ENCODE data around the gene BAD.
A peak's percentile ranks its signal among the peaks of the same experiment; 100 is the strongest.

The BAD gene

DNA sequence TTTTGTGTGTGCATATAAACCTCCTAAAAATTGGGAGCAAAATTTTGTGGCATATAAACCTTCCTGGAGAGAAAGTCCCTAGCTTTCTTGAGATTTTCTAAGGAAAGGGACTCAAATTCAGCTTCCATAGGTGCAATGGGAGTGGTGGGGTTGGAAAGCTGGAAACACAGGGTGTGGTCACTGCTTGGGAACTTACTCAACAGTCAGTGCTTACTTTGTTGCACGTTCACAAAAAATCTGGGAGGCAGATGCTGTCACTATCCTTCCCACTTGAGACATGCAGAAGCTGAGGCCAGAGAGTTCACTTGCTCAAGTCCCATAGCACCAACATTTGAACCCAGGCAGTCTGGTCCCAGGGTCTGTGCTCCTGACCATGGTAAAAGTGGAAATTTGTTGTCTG, 11.8 kb upstream of the BAD start:
- DNase-seq (ENCODE audit: low read depth), result no peak

DNA sequence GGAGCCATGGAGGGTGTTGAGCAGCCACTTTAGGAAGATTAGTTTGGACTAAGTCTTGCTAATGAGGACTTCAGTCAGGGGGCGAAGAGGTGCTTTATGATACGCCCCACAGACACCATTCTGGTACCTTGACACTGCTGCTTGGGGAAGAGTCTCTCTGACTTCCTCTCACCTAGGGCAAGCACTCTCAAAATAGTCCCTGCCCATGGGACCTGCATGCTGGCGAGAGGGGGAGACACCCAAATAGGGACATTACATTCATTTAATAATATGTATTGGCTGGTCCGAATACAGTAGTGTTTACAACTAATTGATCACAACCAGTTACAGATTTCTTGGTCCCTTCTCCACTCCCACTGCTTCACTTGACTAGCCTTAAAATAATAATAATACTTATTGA, 11.3 kb upstream of the BAD start:
- DNase-seq (ENCODE audit: low read depth), result no peak

DNA sequence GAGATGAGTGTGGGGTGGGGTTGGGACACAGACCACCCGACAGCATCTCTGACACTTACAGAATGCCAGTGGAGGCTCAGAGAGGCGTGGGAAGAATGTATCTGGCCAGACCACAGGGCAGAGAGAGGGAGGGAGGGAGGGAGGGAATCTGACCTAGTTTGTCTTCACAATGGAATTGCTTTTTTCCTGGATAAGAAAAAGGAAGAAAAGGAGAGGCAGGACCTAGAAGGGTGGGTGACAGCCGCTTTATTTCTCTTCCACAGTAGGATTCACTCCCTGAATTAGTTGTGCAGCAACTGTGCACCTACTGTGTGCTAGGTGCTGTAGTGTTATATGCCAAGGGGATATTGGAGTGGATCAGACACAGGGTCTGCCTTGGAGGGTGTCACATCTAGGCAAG, 10.3 kb upstream of the BAD start:
- DNase-seq (ENCODE audit: low read depth), result no peak

DNA sequence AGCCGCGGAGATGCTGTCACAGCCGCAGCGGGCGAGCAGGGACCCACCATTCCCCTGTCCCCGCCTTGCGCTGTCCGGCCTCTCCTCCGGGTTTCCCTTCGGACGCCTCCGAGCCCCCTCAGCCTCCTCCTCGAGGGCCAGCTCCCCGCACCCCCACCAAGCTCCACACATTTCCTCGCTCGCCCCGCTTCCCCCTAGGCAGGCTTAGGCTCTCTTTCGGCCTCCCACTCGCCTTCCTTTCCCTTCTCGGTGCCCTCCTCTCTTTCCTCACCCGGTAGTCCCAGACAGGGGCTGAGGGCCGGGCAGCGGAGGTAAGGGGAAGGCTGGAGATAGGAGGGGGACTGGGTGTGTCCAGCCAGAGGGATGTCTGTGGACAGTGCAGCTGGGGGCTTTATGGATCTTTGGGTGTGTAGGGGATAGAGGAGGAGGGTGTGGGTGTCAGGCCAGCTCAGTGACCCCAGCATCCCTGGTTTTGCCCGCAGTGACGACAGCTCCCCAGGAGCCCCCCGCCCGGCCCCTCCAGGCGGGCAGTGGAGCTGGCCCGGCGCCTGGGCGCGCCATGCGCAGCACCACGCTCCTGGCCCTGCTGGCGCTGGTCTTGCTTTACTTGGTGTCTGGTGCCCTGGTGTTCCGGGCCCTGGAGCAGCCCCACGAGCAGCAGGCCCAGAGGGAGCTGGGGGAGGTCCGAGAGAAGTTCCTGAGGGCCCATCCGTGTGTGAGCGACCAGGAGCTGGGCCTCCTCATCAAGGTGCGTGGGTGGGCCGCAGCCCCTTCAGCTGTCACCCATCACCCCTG, 8.2 kb upstream of the BAD start:
- DNase-seq (ENCODE audit: low read depth), result no peak

DNA sequence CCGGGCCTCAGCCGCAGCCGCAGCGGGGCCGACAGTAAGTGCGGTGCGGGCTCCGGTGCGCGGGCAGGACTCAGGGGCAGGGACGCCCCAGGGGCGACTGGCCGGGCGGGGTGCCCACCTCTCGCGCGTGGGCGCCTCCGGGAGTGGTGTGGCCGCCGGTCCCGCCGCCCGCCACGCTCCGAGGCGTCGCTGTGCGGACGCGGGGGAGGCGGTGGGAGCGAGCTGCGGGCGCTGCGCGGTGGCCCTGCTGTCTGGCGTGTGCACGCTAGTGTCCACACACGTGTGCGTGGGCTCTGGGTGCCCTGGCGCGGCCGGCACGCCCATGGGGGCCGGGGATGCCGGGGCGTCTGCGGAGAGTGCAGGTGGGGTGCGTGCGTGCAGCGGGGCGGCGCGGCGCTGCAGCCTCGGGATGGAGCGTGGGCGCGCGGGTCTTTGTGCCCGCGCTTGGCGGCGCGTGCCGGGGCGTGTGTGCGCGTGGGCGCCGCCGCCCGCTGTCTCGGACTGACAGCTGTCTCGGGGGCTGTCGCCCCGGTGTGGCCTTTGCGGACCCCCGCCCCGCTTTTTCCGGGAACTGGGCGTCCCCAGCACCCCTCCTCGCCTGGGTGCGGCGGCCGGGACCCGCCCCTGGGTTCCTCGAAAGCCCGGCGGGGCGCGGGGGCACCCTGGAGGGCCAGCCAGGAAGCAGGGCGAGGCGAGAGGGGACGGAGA, 7.4 kb upstream of the BAD start:
- no peak for DNase-seq (ENCODE audit: low read depth)

DNA sequence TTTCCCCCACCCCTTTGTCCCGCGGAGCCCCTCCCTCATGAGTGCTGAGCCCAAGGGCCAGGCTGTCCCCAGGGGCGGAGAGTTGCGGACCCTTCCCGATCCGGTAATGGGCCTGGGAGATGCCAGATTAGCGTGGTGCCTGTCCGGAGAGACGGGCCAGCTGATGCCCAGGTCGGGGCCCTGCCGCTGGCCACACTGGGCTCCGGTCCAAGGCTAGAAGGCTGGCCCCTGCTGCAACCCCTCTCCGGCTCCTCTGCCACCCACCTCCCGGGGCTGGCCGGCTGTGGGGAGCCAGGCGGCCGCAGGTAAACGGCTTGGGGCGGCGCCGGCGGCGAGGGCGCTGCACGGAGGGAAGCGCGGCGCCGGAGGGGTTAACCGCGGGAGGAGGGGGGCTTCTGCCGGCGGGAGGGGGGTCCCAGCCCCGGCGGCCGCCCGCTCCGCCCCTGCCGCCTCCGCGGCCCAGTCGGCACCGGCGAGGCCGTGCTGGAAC, 6.8 kb upstream of the BAD start, which contains the start of gene KCNK4:
TSS of gene KCNK4 (plus strand) at position 41 of the 490 bp plus-strand sequence. CDS start 1,717 bp downstream, outside the sequence.
- DNase-seq (ENCODE audit: low read depth), result no peak

DNA sequence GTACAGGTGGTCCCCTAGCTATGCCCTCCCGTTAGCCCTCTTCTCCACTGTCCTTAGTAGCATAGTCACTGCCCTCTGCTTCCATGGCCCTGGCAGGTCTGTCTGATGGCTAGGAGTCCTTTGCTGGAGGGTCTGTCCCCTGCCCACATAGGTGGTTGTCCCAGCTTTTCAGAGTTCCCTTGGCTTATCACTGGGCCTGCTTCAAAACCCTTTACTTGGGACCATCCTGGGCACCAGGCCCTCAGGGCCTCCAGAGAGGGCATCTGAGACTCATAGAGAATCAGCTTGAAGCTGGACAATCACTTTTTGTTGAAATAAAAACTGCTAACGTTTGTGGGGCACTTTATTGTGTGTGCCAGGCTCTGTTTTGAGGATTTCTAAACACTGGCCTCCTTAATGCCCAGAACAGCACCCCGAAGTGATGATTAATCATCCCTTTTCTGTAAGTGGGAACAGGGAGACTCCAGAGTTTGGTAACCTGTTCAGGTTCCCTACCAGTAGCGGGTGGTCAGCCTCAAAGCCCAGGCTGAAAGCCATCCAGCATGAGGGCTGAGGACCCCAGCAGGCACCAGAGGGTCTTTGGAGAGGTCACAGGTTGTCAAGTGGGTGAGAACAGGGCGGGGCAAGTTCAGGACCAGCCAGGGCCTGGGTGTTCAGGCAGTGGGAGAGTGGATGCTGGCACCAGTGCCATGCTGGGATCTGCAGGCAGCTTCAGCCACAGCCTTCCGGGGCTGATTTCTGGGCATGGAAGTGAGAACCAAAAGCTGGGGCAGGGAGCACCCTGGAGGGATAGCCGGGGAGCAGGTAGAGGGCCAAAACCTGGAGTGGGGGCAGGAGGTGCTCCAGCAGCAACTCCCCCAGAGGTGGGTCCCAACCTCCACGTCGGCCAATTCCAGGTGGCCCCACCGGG, 6.1 kb upstream of the BAD start:
- DNase-seq (ENCODE audit: low read depth), result no peak

DNA sequence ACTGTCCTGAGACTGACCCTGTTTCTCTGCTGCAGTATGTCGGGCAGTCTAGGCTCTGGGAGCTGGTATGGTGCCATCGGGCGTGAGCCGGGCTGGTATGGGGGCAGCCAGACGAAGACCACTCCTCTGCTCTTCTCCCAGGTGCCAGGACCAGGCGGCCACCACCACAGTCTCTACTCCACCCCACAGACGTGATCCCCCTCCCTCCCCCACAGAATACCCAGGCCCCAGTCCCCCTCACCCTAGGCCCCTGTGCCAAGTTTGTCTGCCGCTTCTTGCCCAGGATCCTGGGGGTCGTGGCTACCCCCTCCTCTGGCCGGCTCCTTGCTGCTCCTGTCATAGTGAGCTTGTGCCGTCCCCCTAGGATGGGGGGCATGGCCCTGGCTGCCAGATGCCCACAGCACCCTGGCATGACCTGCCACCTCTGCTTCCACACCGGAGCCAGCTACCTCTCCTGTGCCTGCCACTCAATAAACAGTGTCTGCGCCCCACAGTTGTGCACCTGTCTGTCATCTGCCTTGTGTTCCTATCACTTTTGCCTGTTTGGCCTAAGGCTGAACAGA, 4.6 kb upstream of the BAD start:
- DNase-seq (ENCODE audit: low read depth), result no peak

DNA sequence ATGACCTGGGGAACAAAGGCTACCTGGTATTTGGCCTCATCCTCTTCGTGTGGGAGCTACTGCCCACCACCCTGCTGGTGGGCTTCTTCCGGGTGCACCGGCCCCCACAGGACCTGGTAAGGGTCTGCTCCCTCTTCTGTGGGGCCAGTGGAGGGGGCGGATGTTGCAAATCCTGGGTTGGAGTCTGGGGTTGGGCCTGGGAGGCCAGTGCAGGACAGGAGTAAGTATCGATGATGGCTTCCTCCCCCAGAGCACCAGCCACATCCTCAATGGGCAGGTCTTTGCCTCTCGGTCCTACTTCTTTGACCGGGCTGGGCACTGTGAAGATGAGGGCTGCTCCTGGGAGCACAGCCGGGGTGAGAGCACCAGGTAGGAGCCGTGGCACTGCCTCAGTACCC, 3.9 kb upstream of the BAD start:
- DNase-seq (ENCODE audit: low read depth), result no peak

DNA sequence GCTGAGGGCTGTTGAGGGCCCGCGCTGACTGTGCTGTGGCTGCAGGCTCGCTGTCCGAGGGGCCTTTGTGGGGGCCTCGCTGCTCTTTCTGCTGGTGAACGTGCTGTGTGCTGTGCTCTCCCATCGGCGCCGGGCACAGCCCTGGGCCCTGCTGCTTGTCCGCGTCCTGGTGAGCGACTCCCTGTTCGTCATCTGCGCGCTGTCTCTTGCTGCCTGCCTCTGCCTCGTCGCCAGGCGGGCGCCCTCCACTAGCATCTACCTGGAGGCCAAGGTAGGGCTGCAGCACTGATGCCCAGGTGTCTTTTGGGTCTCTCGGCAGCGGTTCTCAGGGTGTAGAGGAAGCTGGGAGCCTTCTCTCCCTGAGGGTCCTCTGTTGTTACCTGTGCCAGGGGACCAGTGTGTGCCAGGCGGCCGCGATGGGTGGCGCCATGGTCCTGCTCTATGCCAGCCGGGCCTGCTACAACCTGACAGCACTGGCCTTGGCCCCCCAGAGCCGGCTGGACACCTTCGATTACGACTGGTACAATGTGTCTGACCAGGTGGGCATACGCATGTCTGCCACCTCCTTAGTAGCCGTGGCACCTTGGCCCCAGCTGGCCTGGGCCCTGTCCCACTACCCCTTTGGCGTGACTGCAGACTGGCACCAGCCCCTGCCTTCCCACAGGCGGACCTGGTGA, 3.3 kb upstream of the BAD start:
- DNase-seq (ENCODE audit: low read depth), result no peak

DNA sequence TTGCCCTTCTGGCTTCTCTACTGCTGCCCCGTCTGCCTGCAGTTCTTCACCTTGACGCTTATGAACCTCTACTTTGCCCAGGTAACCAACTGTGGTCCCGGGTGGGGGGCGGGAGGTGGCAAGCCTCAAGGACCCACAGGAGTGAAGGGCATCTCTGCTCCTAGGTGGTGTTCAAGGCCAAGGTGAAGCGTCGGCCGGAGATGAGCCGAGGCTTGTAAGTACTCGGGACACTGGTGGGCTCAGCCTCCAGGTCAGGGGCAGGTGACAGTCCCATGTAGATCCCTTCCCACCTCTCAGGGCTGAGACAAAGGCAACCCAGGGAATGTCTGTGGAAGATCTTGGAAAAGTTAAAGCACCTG, 2.3 kb upstream of the BAD start:
- no peak for DNase-seq (ENCODE audit: low read depth)

DNA sequence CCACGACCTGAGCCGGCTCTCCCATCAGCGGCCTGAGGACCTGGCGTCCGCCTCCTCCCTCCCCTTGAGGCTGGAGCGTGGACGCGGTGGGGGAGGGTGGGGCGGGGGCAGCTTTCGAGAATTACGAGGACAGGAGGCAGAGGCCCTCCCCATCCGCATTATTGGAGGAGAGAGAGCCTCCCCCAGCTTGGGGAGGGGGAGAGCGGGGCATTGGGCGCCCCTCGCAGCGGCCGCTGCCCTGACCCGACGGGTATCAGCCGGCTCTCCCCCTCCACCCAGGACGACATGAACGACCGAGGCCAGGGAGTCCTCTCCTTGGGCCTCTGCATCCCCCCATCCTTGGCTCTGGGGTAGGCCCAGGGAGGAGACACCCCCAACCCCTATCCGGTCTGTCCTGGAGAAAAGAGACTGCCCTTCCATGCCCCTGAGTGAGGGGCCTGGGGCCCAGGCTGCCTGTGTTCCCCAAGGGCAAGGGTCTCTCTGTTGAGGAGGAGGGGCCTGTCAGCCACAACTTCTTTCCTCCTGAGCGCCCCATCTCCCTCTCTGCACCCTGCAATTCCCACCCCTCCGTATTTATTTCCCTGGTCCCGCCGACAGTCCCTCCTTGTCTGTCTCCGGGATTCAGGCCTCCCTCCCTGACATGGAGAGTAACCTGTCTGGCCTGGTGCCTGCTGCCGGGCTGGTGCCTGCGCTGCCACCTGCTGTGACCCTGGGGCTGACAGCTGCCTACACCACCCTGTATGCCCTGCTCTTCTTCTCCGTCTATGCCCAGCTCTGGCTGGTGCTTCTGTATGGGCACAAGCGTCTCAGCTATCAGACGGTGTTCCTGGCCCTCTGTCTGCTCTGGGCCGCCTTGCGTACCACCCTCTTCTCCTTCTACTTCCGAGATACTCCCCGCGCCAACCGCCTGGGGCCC, 1.7 kb upstream of the BAD start:
- DNase-seq (ENCODE audit: low read depth), result no peak

DNA sequence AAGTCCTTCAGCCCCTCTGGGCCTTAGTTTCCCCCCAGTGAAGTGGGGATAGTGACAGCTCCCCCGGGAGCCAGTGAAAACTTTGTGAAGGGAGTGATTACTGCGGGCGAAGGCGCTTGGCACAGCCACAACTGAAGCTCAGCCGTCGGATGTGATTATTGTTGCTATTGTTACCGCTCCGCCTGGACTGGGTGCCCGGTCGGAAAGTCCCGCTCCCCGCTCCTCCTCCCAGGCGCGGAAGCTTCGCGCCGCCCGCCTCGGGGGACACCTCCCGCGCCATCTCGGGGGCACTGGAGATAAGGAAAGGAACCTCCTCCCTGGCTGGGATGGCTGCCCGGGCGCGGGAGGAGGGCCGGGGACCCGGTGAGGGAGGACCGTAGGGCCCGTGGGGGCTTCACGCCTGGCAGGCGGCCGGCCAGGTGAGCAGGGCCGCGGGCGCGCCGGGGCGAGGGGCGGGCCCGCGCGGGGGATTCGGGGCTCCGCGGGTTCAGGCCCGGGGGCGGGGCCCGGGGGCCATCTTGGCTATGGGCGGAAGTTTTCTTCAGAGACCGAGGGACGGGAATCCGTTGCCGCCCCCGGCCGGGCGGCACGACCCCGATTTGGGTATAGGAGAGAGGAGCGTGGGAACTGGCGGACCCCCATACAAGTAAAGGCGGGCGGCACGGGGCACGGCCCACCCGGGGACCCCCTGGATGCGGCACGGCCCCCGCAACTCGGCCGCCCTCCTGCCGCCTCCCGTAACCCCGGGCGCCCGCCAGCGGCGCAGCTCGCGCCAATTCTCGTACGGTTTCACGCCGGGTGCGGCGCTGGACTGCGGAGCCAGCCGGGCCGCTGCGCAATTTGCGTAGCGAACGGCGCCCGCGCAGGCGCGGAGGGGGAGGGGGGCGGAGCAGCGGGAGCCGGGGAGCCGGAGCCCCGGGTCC, 758 bp upstream of the BAD start, which contains the start of gene GPR137:
TSS of gene GPR137 (plus strand) at position 887 of the 923 bp plus-strand sequence. CDS start 677 bp downstream, outside the sequence.
- peak; percentile 82 for DNase-seq (ENCODE audit: low read depth)

DNA sequence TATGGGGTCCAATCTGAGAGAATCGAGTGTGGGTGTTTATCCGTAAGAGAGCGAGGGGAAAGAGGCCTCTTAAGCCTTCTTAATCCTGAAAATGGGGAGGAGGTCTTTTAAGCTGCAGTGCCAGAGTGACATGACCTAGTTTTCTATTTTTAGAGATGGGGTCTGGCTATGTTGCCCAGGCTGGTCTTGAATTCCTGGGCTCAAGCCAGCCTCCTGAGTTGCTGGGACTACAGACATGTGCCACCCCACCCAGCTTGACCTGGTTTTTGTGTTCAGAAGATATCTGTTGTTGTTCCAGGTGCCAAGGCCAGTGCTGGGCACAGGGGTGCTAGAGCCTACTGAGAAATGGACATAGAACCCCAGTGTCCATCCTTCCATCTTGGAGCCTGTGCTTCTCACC, 1.4 kb downstream of the BAD start:
- no peak for DNase-seq (ENCODE audit: low read depth)

DNA sequence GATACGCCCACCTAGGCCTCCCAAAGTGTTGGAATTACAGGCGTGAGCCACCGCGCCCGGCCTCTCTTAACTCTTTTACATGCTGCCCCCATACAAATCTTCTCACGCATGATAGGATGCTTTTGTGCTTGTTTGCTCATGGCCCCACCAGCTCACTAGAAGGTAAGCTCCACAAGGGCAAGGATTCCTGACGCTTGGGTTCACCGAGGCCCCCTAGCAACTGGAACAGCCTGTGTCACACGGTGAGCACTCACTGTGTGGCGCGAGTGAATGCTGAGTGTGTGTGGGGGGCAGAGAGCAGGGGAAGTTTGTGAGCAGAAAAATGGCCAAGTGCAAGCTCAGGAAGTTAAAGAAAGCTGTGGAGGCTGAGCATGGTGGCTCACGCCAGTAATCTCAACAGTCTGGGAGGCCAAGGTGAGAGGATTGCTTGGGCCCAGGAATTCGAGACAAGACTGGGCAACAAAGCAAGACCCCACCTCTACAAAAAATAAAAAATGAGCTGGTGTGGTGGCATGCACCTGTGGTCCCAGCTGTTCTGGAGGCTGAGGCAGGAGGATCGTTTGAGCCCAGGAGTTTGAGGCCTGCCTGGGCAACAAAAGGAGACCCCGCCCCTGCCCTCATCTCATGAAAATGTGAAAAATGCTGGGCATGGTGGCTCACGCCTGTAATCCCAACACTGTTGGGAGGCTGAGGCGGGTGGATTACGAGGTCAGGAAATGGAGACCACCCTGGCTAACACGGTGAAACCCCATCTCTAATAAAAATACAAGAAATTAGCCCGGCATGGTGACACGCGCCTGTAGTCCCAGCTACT, 2.3 kb downstream of the BAD start:
- no peak for DNase-seq (ENCODE audit: low read depth)

DNA sequence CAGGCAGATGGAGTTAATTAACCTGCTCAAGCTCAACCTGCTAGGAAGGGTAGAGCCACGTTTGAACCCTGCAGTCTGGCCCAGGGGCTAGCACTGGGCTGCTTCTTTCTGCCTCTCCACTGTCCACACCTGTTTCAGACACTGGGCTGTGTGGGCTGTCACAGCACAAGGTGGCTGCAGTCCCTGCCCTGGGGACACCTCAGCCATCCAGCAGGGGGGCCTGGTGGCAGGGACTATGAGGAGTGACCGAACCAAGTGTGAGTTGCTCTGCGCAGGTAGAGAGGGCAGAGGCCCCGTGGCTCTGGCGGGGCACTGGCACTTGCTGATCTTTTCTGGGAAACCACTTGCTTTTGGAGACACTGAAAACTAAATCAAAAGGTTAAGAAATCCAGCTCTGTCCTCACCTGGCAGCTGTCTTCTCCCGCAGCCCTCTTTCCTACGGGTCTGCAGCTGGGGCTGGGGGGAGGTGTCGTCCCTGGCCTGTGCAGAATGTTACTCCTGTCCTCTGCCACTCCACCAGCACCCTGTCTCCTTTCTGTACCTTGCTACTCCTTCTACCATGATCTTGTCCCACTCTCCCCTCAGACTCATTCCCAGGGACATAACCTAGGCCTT, 5.8 kb downstream of the BAD start:
- no peak for DNase-seq (ENCODE audit: low read depth)

DNA sequence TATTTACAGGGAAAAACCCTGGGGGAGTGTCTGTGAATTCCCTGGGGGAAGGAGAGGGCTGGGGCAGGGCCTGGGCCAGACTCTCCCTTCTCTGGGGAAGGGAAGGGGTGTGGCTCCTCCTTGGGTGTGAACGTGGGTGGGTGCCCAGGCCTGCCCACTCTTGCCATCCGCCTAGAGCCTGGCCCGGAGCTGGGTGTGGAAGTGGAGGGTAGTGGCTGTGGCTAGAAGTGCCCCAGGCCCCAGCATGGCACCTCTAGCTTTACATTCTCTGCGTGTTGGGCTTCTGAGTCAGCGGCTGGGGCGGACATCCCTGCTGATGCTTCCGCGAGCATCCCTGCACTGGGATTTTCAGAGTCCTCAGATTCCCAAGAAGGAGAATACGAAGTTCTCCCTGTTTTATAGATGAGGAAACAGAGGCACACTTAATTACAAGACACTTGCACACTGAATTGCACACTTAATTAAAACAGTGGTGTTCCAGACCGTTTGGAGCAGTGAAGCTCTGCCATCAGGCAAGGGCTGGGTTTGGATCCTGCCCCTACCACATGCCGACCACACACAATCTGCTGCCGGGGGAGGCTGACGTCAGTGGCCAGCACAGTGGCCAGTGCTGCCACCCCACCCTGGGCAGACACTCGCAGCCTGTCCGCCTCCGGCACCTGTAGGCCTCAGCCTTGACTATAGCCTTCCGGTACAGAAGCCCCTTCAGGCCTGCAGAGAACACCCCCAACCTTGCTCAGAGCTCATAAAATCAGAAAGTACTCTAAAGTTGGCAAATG, 7.6 kb downstream of the BAD start:
- DNase-seq (ENCODE audit: low read depth), result no peak
